PC-9 (cell line): ENCODE results near the gene SKIL. TPM values are rescaled to one million over a fixed set of nuclear protein-coding genes. Genes with fewer than 3 reads are reported as not detected.

Source experiments
- BruUV-seq: library from RNA; stranded (reverse); fragments of 400-500 nt; replicated peaks from 2 replicates; lab custom pipeline; 2021; lab: Mats Ljungman, UMichigan
- CTCF ChIA-PET: fragments of 300-600 bp; sonication (Branson Sonifier 250); formaldehyde crosslinking; loops from one replicate; lab custom pipeline; 2022; ENCODE audit warnings: antibody characterized with exemption; lab: Charles Lee
- POLR2A ChIA-PET: fragments of 300-600 bp; sonication (Branson Sonifier 250); formaldehyde crosslinking; loops from one replicate; lab custom pipeline; 2022; ENCODE audit warnings: antibody characterized with exemption; ENCODE audit not compliant: unreplicated experiment; lab: Charles Lee
- DNase-seq, 2 experiments: peaks; one replicate each; pipeline versions ENCODE4 v3.0.0 to v3.0.0-alpha.2; 2015 to 2022; ENCODE audit warnings: mixed read lengths in 1 of 2
- H2AFZ ChIP-seq: fragments of 200-600 bp; sonication (generic); 2 replicates; pipeline ENCODE4 v1.8.1; 2017; ENCODE audit warnings: antibody characterized with exemption
- H3F3A ChIP-seq: fragments of 200-600 bp; sonication (generic); 2 replicates; pipeline ENCODE4 v1.8.1; 2017; ENCODE audit warnings: antibody characterized with exemption, mild to moderate bottlenecking, low read depth; ENCODE audit not compliant: insufficient read depth
- H3K27ac ChIP-seq: fragments of 200-600 bp; sonication (generic); 2 replicates; pipeline ENCODE4 v1.6.1; 2016; ENCODE audit warnings: mixed run types
- H3K27me3 ChIP-seq: fragments of 200-600 bp; sonication (generic); 2 replicates; pipeline ENCODE4 v1.6.1; 2016; ENCODE audit warnings: low read depth, mixed run types; ENCODE audit not compliant: insufficient read depth
- H3K36me3 ChIP-seq: fragments of 200-600 bp; sonication (generic); 2 replicates; pipeline ENCODE4 v1.6.1; 2016; ENCODE audit warnings: low read depth, mixed run types
- H3K4me1 ChIP-seq: fragments of 200-600 bp; sonication (generic); replicated peaks from 2 replicates; pipeline ENCODE4 v1.6.1; 2016; ENCODE audit warnings: mixed run types; ENCODE audit not compliant: insufficient read depth
- H3K4me2 ChIP-seq: fragments of 200-600 bp; sonication (generic); 2 replicates; pipeline ENCODE4 v1.6.1; 2017; ENCODE audit warnings: mixed run types
- H3K4me3 ChIP-seq: fragments of 200-600 bp; sonication (generic); 2 replicates; pipeline ENCODE4 v1.6.1; 2016; ENCODE audit warnings: mixed run types
- H3K79me2 ChIP-seq: fragments of 200-600 bp; sonication (generic); 2 replicates; pipeline ENCODE4 v1.6.1; 2017; ENCODE audit warnings: low read depth, mixed run types
- H3K9me2 ChIP-seq: fragments of 200-600 bp; sonication (generic); 2 replicates; pipeline ENCODE4 v1.8.1; 2017; ENCODE audit warnings: mild to moderate bottlenecking; ENCODE audit not compliant: insufficient read depth
- H3K9me3 ChIP-seq: fragments of 200-600 bp; sonication (generic); 2 replicates; pipeline ENCODE4 v1.8.1; 2016; ENCODE audit warnings: low read depth; ENCODE audit not compliant: insufficient read depth
- H4K20me1 ChIP-seq: fragments of 200-600 bp; sonication (generic); 2 replicates; pipeline ENCODE4 v1.8.1; 2017; ENCODE audit not compliant: insufficient read depth
- CTCF ChIP-seq: fragments of 200-600 bp; sonication (generic); conservative IDR thresholded peaks from 2 replicates; pipeline ENCODE4 v1.6.1; 2017; ENCODE audit warnings: mixed run types, antibody characterized with exemption, mild to moderate bottlenecking, moderate library complexity
- EZH2 ChIP-seq: fragments of 200-600 bp; sonication (generic); IDR thresholded peaks from 2 replicates; pipeline ENCODE4 v1.8.0; 2017; ENCODE audit warnings: antibody characterized with exemption, low read depth
- intact Hi-C: fragments of 100-400 bp; cut with micrococcal nuclease; formaldehyde crosslinking; loops from one replicate; pipeline ENCODE4 v1.10.0; 2022; ENCODE audit not compliant: unreplicated experiment
- total RNA-seq: library from RNA; stranded (reverse); gene quantifications from 2 replicates; pipeline ENCODE4 v1.2.3, GENCODE V29; 2021

SKIL gene
- total RNA-seq, 1 experiment from 2014 or later, result 138 TPM

- Histone ChIP-seq H3K4me1 (peaks cover 66% of the 10 kb centered on the region), H3K36me3 (peaks cover 51% of the 10 kb centered on the region), H3K27me3 (no peaks in the 10 kb centered on the region), H3K9me2 (no peaks in the 10 kb centered on the region), H3F3A (peaks cover 19% of the 10 kb centered on the region), H3K4me2 (peak overlapping the region; percentile 82), H3K9me3 (no peaks in the 10 kb centered on the region), H3K27ac (no peak overlapping the region), H2AFZ (no peak overlapping the region), H3K79me2 (peaks cover 89% of the 10 kb centered on the region), H3K4me3 (peak overlapping the region; percentile 18; the same call in 1 of the 2 replicates), H4K20me1 (peaks cover 55% of the 10 kb centered on the region)
- ChIA-PET CTCF (no interaction called here), POLR2A (no interaction called here)
- no TSS peak for BruUV-seq
- DNase-seq, result no peak
- TF ChIP-seq CTCF (no peak), EZH2 (no peak)
- intact Hi-C loops, result no loop called here
Observed at GRCh38 chr3:170361711-170362110, 4.2 kb downstream of the SKIL start.

- no peaks in the 10 kb centered on the region for H3K27me3 ChIP-seq
- no peak for DNase-seq
- H3K4me2 ChIP-seq, result peak overlapping the region; percentile 82
- peaks cover 69% of the 10 kb centered on the region for H4K20me1 ChIP-seq
- no TSS peak for BruUV-seq
- no peak overlapping the region for H3K27ac ChIP-seq
- peak overlapping the region; percentile 22; the same call in 1 of the 2 replicates for H3K4me3 ChIP-seq
- TF ChIP-seq EZH2, result no peak
- TF ChIP-seq CTCF, result no peak
- H3K9me2 ChIP-seq, result no peaks in the 10 kb centered on the region
- H3K9me3 ChIP-seq, result no peaks in the 10 kb centered on the region
- H3K36me3 ChIP-seq, result peaks cover 56% of the 10 kb centered on the region
- no peak overlapping the region for H2AFZ ChIP-seq
- peaks cover 31% of the 10 kb centered on the region for H3F3A ChIP-seq
- peaks cover 99% of the 10 kb centered on the region for H3K79me2 ChIP-seq
- ChIA-PET CTCF (no interaction called here), POLR2A (interaction anchor here (0.7 kb wide), 1 partner anchor 15 kb away, joined by 5 read pairs; no protein-coding TSS in a partner anchor)
- peaks cover 75% of the 10 kb centered on the region for H3K4me1 ChIP-seq
- intact Hi-C loops, result no loop called here
Observed at GRCh38 chr3:170363471-170363994, 6.0 kb downstream of the SKIL start.

- no peak for DNase-seq
- Histone ChIP-seq H2AFZ (no peak overlapping the region), H3K9me2 (no peaks in the 10 kb centered on the region), H3K27me3 (no peaks in the 10 kb centered on the region), H3K36me3 (peaks cover 58% of the 10 kb centered on the region), H4K20me1 (peaks cover 69% of the 10 kb centered on the region), H3K4me1 (peaks cover 66% of the 10 kb centered on the region), H3F3A (peaks cover 36% of the 10 kb centered on the region), H3K4me2 (peak overlapping the region; percentile 41), H3K4me3 (peak overlapping the region; percentile 20; the same call in 1 of the 2 replicates), H3K27ac (peak overlapping the region; percentile 16), H3K9me3 (no peaks in the 10 kb centered on the region), H3K79me2 (peaks cover 99% of the 10 kb centered on the region)
- ChIA-PET CTCF (no interaction called here), POLR2A (no interaction called here)
- intact Hi-C loops, result no loop called here
- no TSS peak for BruUV-seq
- no peak for TF ChIP-seq CTCF
- TF ChIP-seq EZH2, result no peak
Observed at GRCh38 chr3:170364965-170365364, 7.5 kb downstream of the SKIL start.
